AG10803 (cell line): ENCODE measurements around the gene IQCE.

Experiments
- DNase-seq: peaks from one replicate; pipeline ENCODE4 v3.0.0; 2010; ENCODE audit warnings: low read depth
- H3K4me3 ChIP-seq: 2 replicates; pipeline ENCODE4 v1.5.1; 2011; ENCODE audit warnings: mild to moderate bottlenecking, low read length, control low read depth
- CTCF ChIP-seq: conservative IDR thresholded peaks from 2 replicates; pipeline ENCODE4 v1.5.1; 2011; ENCODE audit warnings: mild to moderate bottlenecking, low read length, control low read depth, inconsistent platforms

The IQCE gene

GRCh38 chr7:2622869-2623697, 64.3 kb downstream of the IQCE start:
- TF ChIP-seq CTCF, result no peak
- no peak for DNase-seq

GRCh38 chr7:2623698-2624014, 64.9 kb downstream of the IQCE start:
- no peak overlapping the region for H3K4me3 ChIP-seq
- DNase-seq, result no peak
- no peak for TF ChIP-seq CTCF

More at GRCh38 chr7:2622869-2623697, 64.3 kb downstream of the IQCE start:
- no peak overlapping the region for H3K4me3 ChIP-seq

- TF ChIP-seq CTCF, result no peak
- no peak for DNase-seq
- H3K4me3 ChIP-seq, result no peak overlapping the region
Observed at GRCh38 chr7:2624293-2624886, 65.6 kb downstream of the IQCE start.

- no peak for TF ChIP-seq CTCF
- no peak overlapping the region for H3K4me3 ChIP-seq
- DNase-seq, result peak; percentile 80
Observed at GRCh38 chr7:2626498-2627117, 67.8 kb downstream of the IQCE start.

GRCh38 chr7:2627258-2628129, 68.7 kb downstream of the IQCE start:
- no peak overlapping the region for H3K4me3 ChIP-seq
- TF ChIP-seq CTCF, result no peak
- no peak for DNase-seq

- DNase-seq, result no peak
- no peak for TF ChIP-seq CTCF
- H3K4me3 ChIP-seq, result no peak overlapping the region
Observed at GRCh38 chr7:2628130-2628482, 69.3 kb downstream of the IQCE start.
